ENCODE measurements around the gene NPTN.
"Not testable (repeated sequence)": the region's sequence is repeated elsewhere in the genome, so short reads cannot be mapped to it uniquely, and the experiment has no call there.

The NPTN gene

GRCh38 chr15:73660455-73660854, 27.3 kb upstream of the NPTN start:
- TF ChIP-seq POLR2AphosphoS5 (IDR thresholded peaks at IDR 0.05; ENCODE audit: low read depth, low read length) = no peak
- no peak for TF ChIP-seq POLR2A (IDR thresholded peaks at IDR 0.05; ENCODE audit: low read depth, low read length)
- TF ChIP-seq TAF1 (IDR thresholded peaks at IDR 0.05; ENCODE audit: borderline replicate concordance, low read depth, low read length) = no peak
- no peak for FAIRE-seq
- no peak for DNase-seq (ENCODE audit: insufficient read length)

DNA sequence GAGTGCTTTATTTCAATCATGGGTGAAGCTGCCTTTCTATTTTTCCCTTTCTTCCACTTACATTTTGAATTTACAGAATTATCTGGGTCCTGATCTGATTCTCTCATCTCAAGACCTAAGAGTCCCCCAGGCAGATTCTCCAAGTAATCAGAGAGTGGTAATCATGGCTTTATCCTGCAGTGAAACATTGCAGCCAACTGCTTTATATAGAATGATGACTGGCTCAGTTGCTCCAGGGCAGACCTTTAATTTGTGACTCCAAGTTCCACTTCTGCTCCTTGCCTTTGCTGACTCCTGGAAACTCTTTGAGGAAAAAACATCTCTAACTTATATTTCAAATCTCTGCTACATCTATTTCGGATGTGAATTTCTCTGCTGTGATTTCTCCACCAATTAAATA, 25.5 kb upstream of the NPTN start:
- no peak for FAIRE-seq

DNA sequence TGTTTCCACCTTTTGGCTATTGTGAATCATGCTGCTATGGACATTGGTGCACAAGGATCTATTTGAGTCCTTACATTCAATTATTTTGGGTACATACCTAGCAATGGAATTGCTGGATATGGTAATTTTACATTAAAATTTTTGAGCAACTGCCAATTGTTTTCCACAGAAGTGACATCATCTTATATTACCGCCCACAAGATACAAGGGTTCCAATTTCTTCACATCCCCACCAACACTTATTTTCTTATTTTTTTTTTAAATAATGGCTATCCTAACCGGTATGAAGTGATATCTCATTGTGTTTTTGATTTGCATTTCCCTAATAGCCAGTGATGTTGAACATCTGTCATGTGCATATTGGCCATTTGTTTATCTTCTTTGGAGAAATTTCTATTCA, 22.5 kb upstream of the NPTN start:
- no peak for DNase-seq (ENCODE audit: insufficient read length)
- no peak for FAIRE-seq
- no peak for TF ChIP-seq POLR2A (IDR thresholded peaks at IDR 0.05; ENCODE audit: low read depth, low read length)
- TF ChIP-seq POLR2AphosphoS5 (IDR thresholded peaks at IDR 0.05; ENCODE audit: low read depth, low read length) = no peak
- no peak for TF ChIP-seq TAF1 (IDR thresholded peaks at IDR 0.05; ENCODE audit: borderline replicate concordance, low read depth, low read length)

More for the DNA sequence above, 25.5 kb upstream of the NPTN start:
- no peak for DNase-seq (ENCODE audit: insufficient read length)
- no peak for TF ChIP-seq POLR2AphosphoS5 (IDR thresholded peaks at IDR 0.05; ENCODE audit: low read depth, low read length)
- no peak for TF ChIP-seq TAF1 (IDR thresholded peaks at IDR 0.05; ENCODE audit: borderline replicate concordance, low read depth, low read length)

DNA sequence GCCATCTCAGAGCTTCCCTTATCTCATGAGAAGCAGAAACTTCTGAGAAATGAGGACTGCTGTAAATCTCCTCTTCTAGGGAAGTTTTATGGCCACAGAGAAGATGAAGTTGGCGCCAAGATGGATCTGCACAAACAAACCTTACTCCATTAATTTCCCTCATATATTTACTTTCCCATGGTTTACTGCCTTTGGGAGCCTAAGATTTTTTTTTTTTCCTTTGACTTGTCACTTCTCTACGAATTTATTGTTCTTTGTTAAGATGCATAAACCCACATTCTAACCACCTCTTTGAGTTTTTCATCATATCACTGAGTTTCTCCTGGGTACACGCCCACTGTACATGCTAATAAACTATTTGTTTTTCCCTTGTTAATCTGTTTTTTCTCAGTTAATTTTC, 21.5 kb upstream of the NPTN start:
- DNase-seq (ENCODE audit: insufficient read length) (no peak), FAIRE-seq (no peak)
- TF ChIP-seq POLR2AphosphoS5 (IDR thresholded peaks at IDR 0.05; ENCODE audit: low read depth, low read length) (no peak), POLR2A (IDR thresholded peaks at IDR 0.05; ENCODE audit: low read depth, low read length) (no peak), TAF1 (IDR thresholded peaks at IDR 0.05; ENCODE audit: borderline replicate concordance, low read depth, low read length) (no peak)

DNA sequence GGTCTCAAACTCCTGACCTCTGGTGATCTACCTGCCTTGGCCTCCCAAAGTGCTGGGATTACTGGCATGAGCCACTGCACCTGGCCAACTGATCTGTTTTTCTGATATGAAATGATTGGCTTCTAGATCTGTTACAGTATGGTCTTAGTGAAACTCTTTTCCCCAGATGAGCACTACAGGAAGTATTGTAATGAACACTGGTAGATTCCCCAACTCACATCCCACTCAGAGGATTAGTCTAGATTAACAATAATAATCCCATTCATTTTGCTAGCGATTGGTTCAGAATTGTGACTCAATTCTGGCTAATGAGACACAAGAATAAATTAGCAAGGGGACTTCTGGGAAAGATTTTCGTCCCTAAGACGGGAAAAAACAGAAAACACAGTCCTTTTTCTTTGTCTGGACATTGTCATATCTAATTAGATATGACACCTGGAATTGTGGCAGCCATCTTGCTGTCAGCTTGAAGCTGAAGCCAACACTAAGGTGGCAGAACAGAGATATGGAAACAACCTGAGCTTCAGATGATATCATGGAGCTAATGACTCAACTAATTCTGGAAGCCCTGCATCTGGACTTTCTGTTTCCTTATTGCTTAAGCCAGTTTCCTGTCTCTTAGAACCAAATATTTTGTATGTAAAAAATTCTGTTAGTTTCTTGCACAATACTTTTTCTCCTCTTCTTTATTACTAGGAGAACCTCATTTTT, 17.4 kb upstream of the NPTN start:
- TF ChIP-seq TAF1 (IDR thresholded peaks at IDR 0.05; ENCODE audit: borderline replicate concordance, low read depth, low read length) = no peak
- TF ChIP-seq POLR2AphosphoS5 (IDR thresholded peaks at IDR 0.05; ENCODE audit: low read depth, low read length) = no peak
- TF ChIP-seq POLR2A (IDR thresholded peaks at IDR 0.05; ENCODE audit: low read depth, low read length) = no peak
- no peak for FAIRE-seq
- DNase-seq (ENCODE audit: insufficient read length) = no peak

GRCh38 chr15:73648014-73648295, 14.8 kb upstream of the NPTN start:
- FAIRE-seq (no peak), DNase-seq (ENCODE audit: insufficient read length) (no peak)
- TF ChIP-seq TAF1 (IDR thresholded peaks at IDR 0.05; ENCODE audit: borderline replicate concordance, low read depth, low read length) (no peak), POLR2A (IDR thresholded peaks at IDR 0.05; ENCODE audit: low read depth, low read length) (no peak), POLR2AphosphoS5 (IDR thresholded peaks at IDR 0.05; ENCODE audit: low read depth, low read length) (no peak)

GRCh38 chr15:73647259-73648013, 14.2 kb upstream of the NPTN start:
- FAIRE-seq (no peak), DNase-seq (ENCODE audit: insufficient read length) (no peak)
- TF ChIP-seq POLR2A (IDR thresholded peaks at IDR 0.05; ENCODE audit: low read depth, low read length) = no peak
- TF ChIP-seq POLR2AphosphoS5 (IDR thresholded peaks at IDR 0.05; ENCODE audit: low read depth, low read length) = no peak
- no peak for TF ChIP-seq TAF1 (IDR thresholded peaks at IDR 0.05; ENCODE audit: borderline replicate concordance, low read depth, low read length)

DNA sequence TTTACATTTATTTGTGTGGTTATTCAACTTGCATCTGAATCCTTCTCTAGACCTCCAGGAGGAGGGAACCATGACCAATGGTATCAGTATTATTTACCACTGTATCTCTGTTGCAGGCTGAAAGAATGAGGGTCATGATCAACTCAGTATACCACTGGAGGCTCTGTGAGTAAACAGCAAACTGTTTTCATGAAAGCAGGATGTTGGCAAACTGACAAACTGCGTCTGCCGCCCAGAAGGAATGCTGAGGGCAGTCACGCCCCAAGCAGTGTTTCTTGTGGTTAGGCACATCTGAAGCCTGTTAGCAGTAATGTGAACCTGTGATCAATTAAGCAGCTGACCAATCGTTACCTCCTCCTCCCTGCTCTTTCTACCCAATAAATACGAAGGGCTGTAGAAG, 6.3 kb upstream of the NPTN start:
- FAIRE-seq; DNase-seq (ENCODE audit: insufficient read length): not testable (repeated sequence)

- TF ChIP-seq POLR2AphosphoS5 (IDR thresholded peaks at IDR 0.05; ENCODE audit: low read depth, low read length) = no peak
- no peak for TF ChIP-seq POLR2A (IDR thresholded peaks at IDR 0.05; ENCODE audit: low read depth, low read length)
- TF ChIP-seq TAF1 (IDR thresholded peaks at IDR 0.05; ENCODE audit: borderline replicate concordance, low read depth, low read length) = no peak
- DNase-seq (ENCODE audit: insufficient read length) (no peak), FAIRE-seq (no peak)
These were observed 4.3 kb upstream of the NPTN start for GRCh38 chr15:73637527-73637926.

DNA sequence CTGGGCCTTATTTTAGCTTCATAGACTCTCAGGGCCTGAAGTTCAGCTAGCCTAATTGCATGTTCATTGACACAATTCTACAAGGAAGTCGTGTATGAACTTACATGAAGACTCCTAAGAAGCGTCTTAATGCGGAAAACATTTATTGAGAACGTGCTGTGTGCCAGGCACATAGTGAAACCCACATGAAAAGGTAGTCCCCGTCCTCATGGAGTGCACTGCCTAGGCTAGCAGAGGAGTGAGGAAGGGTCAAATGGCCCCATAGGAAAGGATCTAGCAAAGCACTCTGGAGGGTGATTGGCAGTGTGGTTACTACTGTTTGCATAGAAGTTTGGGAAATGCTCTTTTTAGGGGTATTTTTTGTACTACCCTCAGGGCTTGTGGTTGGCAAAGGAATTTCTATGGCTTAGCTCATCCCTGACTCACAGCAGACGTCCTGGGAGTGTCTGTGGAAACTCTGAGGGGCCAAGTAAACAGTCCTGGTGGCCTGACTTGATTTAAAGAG, 854 bp upstream of the NPTN start:
- TF ChIP-seq POLR2A (IDR thresholded peaks at IDR 0.05; ENCODE audit: low read depth, low read length) (no peak), POLR2AphosphoS5 (IDR thresholded peaks at IDR 0.05; ENCODE audit: low read depth, low read length) (no peak), TAF1 (IDR thresholded peaks at IDR 0.05; ENCODE audit: borderline replicate concordance, low read depth, low read length) (no peak)
- FAIRE-seq (no peak), DNase-seq (ENCODE audit: insufficient read length) (no peak)

DNA sequence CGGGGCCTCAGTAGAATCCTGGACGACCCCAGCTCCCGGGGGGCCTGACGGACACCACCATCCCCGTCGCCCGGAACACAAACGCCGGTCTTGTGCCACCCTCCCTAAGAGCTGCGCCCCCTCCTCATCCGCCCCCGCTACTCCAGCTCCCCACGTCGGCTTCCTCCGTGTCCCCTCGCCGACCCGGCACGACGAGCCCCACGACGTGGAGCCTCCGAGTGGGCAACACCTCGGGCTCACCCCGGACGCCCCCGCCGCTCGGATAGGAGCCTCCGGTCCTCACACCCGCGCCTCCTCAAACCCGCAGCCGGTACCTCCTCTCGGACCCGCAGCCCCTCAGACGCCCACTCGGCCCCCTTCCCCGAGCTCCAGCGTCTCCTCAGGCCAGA, 525 bp downstream of the NPTN start:
- no peak for FAIRE-seq
- TF ChIP-seq POLR2AphosphoS5 (IDR thresholded peaks at IDR 0.05; ENCODE audit: low read depth, low read length) (no peak), POLR2A (IDR thresholded peaks at IDR 0.05; ENCODE audit: low read depth, low read length) (no peak), TAF1 (IDR thresholded peaks at IDR 0.05; ENCODE audit: borderline replicate concordance, low read depth, low read length) (no peak)
- no peak for DNase-seq (ENCODE audit: insufficient read length)

DNA sequence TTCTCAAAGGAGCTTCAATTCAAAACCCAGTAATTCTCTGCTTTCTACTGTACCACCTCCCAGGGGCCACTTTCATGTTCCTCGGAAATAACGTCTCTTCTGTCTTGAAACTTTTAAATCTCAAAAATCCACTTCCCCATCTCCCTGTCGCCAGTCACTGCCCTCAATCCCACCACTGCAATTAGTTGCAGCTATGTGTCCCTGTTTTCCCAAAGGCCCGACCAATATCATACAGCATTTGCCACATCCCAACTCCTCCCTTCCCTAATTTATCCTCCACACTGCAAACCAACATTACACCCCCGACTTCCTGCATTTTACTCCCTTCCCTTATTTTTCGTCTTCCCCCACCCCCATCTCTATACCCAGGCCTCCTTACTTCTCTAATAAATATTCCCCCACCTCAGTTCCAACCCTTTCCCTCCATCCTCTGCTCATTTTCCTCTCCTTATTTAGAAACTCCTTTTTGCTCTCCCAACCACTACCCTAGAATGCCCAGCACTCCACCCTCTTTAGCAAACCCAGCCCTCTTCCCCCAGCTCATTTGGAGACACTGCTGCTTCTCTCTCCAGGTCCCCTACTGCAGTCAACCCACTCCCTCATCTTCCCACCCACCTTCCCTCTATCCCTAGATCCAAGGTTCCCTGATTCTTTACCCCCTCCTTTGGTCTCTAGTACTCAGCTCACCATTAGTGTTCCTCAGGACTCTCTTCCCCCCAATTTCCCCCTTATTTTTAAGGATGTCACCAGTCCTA, 1.1 kb downstream of the NPTN start:
- no peak for FAIRE-seq
- DNase-seq (ENCODE audit: insufficient read length) = no peak
- TF ChIP-seq POLR2A (IDR thresholded peaks at IDR 0.05; ENCODE audit: low read depth, low read length) (no peak), POLR2AphosphoS5 (IDR thresholded peaks at IDR 0.05; ENCODE audit: low read depth, low read length) (no peak), TAF1 (IDR thresholded peaks at IDR 0.05; ENCODE audit: borderline replicate concordance, low read depth, low read length) (0 out of 2 replicates have a peak, but pooled peaks have one; percentile 31)
